C1 segment of cervical spinal cord (tissue), 14 donors: ENCODE results near the gene ANKLE2.
"Not testable (repeated sequence)": the region's sequence is repeated elsewhere in the genome, so short reads cannot be mapped to it uniquely, and the experiment has no call there.

Experiments
- DNase-seq, 14 donors: peaks; one replicate each; lab custom pipeline; 2025; lab: John Stamatoyannopoulos, UW

ANKLE2 gene

DNA sequence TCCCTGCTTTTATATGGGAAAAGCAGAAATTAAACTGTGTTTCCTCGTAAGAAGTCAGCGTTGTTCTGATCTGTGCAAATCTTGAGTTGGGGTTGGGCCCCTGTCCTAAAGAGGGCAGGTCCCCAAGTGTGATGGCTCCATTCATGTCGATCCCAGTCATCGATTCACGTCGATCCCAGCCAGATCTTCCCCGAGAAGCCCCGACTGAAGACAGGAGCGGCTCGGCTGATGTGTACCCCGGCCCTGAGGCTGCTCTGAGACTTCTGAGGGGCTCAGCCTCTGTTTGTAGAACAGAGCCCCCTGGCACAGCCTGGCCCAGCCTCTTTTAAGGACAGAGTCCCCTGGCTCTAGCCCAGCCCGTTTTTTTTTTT is 41.7 kb downstream of the ANKLE2 start:
- no peak for DNase-seq

DNA sequence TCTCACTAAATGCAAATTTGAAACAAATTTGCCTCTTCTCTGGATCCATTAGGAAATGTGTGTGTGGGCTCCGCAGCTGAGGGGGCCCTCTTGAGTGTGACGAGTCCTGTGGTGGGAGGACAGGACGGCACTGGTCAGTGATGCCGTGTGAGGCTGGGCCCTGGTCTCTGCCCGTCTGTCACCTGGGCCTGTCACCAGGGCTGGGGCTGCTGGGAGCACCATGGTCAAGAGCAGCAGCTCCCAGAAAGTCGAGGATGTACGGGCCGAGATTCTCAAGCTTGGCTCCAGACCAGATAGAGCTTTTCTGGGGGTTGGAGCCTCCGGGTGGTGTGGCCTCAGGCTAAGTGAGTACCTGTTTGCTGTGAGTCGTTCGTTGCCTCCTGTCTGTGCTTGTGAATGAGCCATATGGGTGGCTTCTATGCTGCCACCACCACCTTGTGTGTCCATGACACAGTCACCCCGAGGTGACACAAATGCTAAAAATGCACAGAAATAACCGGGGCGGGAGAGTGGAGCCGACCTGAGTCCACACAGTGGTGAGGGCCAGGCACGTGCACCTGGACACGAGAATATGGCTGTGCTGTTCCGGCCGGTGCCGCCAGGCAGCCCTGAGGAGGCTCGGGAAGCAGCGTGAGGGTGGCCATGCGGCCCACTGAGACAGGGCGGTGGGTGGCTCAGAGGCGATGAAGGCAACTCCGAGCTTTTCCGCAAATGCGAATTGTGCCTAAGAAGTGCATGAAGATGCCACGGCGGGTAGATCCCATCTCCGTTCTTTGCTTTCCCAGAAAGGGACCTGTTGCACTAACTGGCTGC is 42.3 kb downstream of the ANKLE2 start:
- no peak for DNase-seq

DNA sequence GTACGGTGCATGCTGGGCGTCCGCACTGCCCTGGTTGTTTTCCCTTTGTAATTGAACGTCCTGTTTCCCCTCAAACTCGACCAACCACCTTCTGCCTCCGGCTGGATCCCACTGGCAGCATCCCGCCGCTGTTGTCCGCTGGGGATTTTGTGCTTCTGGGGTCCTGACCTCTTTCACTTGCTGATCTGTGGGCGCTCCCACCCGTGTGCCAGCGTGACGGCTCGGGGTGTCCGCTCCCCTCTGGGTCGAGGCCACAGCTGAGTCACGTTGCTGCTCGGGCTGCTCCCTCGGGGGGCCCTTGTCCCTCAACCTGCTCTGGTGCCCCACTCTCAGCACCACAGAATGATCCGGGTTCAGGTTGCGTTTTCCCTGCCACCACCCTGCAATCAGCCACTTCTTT is 43.0 kb downstream of the ANKLE2 start:
- no peak for DNase-seq

DNA sequence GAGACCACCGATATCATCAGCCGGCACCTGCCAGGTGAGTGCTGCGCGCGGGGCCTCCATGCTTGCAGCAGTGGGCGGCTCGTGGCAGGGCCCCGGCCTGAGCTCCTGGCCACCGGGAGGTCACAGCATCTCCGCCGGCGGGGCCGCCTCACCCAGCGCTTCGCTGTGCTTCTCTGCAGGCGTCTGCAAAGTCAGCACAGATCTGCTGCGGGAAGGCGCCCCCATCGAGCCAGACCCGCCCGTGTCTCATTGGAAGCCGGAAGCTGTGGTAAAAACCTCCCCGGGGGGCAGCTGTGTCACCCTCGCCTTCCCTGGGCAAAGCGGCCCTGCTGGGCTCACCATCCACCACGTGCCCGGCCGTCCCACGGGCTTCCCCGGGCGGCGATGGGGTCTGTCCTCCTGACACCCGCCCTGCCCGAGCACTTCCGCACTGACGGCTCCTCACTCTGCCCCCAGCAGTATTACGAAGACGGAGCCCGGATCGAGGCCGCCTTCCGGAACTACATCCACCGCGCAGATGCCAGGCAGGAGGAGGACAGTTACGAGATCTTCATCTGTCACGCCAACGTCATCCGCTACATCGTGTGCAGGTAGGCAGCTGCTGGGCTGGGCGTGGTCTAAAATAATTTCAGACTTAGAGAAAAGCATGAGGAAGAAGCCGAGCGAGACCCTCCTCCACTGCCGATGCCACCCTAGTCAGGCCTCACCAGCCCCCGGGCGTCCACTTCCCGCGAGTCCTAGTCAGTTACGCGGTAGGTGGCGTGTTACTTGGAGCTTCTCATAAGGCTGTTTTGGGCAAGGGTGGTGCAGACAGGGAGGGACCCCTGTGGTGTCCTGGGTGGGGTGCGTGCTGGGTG is 43.9 kb downstream of the ANKLE2 start:
- DNase-seq, result no peak

DNA sequence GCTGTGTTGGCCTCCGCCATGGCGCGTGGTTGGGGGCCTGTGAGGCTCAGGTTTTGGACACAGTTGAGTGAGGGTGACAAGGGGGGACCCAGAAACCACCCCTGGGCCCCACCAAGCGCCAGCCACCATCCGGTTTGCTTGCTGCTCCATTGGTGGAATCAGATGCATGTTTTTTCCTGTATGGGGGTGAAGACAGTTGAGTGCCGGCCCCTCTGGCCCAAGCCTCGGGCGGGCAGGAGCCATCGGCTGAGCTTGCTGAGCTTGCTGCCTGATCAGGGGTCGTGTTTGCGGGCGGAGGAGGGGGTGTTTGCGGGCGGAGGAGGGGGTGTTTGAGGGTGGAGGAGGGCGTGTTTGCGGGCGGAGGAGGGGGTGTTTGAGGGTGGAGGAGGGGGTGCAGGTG is 44.6 kb downstream of the ANKLE2 start:
- no peak for DNase-seq

DNA sequence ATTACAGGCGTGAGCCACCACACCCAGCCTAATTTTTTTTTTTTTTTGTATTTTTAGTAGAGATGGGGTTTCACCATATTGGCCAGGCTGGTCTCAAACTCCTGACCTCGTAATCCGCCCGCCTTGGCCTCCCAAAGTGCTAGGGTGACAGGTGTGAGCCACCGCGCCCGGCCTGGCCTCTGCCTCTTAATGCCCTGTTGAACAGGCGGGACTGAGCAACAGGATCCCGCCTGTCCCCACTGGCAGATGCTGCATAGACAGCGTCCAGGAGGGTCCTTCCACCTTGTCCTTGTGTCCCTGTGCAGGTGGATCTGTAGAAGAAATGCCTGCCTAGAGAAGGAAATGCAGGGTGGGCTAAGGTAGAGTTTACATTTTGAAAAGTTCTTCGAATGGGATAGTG is 45.3 kb downstream of the ANKLE2 start:
- DNase-seq, result no peak

DNA sequence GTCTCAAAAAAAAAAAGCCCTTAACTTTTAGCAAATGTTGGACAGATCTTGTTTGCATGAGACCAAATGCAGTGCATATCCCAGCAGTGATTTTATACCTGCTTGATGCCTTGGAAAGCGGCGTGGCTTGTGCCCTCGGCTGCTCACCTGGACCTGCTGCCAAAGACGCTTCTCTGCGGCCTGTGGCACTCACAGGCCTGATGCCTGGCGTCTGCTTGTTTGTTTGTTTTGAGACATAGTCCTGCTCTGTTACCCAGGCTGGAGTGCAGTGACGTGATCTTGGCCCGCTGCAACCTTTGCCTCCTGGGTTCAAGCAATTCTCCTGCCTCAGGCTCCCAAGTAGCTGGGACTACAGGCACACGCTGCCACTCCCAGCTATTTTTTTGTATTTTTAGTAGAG is 45.8 kb downstream of the ANKLE2 start:
- DNase-seq, result no peak

DNA sequence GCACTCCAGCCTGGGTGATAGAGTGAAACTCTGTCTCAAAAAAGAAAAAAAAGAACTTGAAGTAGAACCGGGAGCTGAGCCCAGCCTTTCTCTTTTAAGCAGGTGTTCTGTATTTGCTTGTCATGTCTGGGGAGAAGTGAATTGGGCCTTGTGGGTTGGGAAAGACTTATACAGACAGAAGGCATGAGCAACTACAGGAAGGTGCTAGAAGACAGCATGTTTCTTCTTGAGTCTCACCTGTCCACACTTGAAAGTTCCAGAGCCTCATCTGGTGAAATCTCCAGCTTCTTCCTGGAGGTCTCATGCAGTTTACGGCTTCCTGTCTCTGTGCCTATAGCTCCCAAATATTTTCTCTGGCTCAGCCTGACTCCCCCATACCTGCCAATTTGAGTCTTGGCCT is 48.5 kb downstream of the ANKLE2 start:
- no peak for DNase-seq

DNA sequence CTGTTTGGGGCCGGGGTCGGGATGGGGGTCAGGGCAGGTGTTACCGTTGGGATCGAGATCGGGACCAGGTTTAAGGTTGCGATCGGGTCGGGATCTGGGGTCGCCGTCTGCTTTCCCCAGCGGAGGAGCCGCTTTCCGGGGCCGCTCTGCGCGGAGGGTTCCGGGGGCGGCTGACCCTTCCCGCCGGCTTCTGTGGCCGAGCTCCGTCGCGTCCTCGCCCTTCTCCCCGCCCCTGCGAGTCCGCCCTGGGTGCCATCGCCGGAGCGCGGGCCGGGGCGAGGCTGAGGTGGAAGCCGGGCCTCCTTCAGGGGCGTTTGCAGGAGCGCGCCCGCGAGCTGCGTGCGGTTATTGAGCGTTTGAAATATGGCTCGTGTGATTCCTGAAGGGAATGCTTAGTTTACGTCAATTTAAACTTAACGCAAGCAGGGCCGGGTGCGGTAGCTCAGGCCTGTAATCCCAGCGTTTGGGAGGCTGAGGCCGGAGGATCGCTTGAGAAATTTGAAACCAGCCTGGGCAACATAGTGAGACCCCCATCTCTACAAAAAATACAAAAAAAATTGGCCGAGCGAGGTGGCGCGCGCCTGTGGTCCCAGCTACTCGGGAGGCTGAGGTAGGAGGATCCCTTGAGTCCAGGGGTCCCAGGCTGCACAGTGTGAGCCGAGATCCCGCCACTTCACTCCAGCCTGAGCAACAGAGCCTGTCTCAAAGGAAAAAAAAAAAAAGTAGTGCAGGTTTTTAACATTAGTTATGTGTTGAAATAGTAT is 50.4 kb downstream of the ANKLE2 start:
- DNase-seq, result peak in 1 of 14 donors; percentile 41

DNA sequence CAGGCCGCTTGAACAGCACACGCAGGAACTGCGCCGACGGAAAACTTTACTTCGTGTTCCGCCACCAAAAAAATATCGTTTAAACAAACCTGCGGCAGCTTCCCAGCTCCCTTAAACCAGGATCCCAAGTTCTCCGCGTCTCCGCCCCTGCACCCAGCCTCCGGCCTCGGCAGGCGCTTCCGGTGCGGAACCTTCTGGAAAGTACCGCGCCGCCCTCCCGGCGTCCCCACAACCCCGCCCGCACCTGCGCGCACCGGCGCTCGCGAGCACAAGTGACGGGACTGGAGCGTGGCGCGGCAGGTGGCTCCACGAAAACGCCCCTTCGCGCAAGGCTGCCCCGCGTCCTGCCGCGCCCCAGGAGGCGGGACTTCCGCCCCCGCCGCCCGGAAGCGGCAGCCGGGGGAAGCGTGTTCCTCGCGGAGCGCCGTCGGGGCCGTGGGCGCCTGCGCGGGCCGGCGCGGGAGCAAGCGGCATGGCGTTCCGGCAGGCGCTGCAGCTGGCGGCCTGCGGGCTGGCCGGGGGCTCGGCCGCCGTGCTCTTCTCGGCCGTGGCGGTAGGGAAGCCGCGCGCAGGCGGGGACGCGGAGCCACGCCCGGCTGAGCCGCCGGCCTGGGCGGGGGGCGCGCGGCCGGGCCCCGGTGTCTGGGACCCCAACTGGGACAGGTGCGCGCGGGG is 51.1 kb downstream of the ANKLE2 start, which contains the start of gene PGAM5:
Gene PGAM5, plus strand, starts transcription at position 438 of the 675 bp plus-strand sequence. Its CDS starts 35 bp downstream, at position 473.
- DNase-seq, result peak; percentile 19 to 89 (median 69)

DNA sequence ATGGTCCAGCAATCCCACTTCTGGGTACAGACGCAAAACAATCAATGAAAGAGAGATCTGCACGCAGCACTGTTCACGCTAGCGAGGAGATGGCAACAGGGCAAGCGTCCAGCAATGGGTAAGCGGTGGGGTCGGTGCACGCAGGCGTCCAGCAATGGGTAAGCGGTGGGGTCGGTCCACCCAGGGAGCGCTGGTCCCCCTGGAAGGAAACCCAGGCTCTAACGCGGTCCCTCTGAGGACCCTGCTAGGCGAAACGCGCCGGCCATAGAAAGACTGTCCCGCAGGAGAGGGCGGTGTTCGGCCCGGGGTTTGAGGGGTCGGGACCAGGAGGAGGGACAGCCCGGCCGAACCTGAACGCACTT is 51.6 kb downstream of the ANKLE2 start:
- DNase-seq, result peak in 1 of 14 donors; percentile 44

DNA sequence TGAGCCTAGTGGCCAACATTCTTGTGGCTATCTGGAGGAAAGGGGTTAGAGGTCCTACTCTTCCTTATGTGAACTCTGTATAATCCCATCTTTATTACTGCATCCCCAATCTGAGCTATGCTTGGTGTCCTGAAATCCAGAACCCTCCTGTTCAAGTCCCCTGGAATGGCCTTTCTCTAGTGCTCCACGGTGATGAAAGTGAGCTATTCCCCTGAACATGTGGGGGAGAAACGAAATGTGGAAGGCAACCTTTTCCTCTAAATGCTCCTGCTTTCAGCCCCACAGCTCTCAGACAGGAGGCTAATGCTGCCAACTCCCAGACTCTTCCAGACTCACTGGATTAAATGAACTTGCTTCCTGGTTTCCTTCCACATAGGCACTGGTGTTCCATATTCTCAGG is 53.5 kb downstream of the ANKLE2 start:
- no peak for DNase-seq

DNA sequence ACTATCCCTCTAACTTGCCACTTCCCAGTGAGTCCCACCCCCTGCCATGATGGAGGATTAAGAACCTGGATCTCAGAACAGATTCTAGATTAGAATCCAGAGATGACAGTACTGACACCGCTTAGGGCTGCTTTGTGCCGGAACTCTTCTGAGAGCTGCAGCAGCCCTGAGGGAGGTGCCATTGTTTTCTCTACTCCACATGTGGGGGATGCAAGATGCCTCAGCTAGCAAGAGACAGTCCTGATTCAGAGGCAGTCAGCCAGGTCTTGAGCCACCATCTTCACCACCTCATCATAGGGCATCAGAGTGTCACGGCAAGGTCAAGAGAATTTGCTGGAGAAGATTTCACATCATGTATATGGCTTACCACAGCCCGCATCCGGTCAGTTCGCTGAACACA is 54.4 kb downstream of the ANKLE2 start:
- no peak for DNase-seq

DNA sequence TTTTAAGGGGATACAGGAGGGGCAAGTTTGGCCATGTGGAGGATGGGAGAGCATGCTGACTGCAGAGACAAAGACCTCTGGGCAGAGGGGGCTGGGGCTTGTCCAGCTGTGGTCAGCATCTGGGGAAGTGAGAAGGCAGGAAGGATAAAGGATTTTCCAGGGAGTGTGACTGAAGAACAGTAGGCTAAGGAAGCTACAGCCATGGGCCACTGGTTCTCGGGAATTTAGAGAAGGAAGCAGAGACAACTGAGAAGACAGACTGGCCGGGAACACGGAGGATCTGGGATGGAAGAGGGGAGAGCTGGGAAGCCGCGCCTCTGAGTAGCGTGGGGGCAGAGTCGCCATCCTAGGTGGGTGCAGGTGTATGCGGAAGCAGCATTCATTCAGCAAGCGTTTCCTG is 58.0 kb downstream of the ANKLE2 start:
- DNase-seq, result no peak

DNA sequence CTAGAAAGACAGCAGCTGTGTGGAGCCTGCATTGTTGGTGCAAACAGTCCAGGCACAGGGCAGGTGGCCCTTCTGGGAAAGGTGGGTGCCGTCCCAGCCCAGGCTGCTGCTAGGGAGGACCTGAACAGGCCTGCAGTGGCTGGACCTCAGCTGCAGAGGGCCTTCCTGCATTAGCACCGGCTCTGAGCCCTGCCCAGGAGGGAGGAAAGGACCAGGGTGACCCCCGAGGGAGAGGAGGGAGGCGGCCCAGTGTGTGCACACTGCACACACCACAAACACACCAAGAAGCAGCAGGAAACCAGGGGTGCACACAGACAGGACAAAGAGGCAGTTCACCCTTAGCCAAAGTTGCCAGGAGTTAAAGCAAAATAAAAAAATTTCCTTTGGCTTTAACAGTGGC is 59.0 kb downstream of the ANKLE2 start:
- no peak for DNase-seq

DNA sequence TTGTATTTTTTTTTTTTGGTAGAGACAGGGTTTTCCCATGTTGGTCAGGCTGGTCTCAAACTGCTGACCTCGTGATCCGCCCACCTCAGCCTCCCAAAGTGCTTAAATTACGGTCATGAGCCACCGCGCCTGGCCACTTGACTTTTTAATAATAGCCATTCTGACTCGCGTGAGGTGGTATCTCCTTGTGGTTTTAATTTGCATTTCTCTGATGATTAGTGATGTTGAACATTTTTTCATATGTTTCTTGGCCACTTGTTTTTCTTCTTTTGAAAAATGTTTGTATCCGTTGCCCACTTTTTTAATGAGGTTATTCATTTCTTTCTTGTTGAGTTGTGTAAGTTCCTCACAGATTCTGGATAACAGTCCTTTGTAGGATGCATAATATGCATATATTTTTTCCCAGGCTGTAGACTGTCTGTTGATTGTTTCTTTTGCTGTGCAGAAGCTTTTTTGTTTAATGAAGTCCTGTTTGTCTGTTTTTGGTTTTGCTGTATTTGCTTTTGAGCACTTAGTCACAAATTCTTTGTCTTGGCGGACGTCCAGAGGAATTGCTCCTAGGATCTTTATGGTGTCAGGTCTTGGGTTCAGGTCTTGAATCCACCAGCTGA is 61.3 kb downstream of the ANKLE2 start:
- no peak for DNase-seq

DNA sequence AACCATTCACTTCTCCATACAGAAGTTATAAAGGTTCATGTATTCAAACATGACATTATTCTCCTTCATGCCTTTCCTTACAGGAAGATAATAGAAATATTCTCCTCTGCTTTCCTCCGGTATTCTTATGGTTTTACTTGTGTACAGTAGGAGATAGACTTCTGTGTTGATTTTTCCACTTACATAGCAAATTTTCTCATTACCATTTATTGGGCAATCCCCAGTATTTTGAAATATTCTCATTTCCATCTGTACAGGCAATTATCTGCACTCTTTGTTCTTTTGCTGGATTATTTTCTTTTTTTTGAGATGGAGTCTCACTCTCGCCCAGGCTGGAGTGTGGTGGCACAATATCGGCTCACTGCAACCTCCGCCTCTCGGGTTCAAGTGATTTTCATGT is 63.3 kb downstream of the ANKLE2 start:
- DNase-seq, result no peak

DNA sequence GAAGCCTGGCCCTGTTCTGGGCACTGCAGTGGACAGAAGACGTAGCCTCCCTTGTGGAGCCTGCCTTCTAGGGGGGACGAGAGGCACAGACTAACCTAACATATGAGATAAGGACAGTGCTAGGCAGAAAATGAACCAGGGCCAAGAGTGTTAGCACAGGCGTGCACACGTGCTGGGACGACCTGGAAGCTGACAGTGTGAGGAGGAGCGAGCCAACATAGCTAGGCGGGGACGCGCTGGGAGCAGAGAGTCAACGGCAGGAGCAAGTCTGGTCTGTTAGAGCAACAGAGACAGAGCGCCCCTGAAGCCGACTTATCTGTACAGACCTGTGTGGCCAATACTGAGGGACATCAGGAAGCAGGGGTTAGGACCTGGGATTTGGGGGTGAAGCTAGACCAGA is 66.2 kb downstream of the ANKLE2 start:
- DNase-seq, result no peak

DNA sequence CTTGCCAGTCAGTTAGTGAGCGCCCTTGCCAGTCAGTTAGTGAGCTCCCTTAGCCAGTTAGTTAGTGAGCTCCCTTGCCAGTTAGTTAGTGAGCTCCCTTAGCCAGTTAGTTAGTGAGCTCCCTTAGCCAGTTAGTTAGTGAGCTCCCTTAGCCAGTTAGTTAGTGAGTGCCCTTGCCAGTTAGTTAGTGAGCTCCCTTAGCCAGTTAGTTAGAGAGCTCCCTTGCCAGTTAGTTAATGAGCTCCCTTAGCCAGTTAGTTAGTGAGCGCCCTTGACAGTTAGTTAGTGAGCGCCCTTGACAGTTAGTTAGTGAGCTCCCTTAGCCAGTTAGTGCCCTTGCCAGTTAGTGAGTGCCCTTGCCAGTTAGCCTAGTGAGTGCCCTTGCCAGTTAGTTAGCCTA is 66.7 kb downstream of the ANKLE2 start:
- DNase-seq, result not testable (repeated sequence)

DNA sequence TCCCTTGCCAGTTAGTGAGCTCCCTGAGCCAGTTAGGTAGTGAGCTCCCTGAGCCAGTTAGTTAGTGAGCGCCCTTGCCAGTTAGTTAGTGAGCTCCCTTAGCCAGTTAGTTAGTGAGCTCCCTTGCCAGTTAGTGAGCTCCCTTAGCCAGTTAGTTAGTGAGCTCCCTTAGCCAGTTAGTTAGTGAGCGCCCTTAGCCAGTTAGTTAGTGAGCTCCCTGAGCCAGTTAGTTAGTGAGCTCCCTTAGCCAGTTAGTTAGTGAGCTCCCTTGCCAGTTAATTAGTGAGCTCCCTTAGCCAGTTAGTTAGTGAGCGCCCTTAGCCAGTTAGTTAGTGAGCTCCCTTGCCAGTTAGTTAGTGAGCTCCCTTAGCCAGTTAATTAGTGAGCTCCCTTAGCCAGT is 69.6 kb downstream of the ANKLE2 start:
- not testable (repeated sequence) for DNase-seq

DNA sequence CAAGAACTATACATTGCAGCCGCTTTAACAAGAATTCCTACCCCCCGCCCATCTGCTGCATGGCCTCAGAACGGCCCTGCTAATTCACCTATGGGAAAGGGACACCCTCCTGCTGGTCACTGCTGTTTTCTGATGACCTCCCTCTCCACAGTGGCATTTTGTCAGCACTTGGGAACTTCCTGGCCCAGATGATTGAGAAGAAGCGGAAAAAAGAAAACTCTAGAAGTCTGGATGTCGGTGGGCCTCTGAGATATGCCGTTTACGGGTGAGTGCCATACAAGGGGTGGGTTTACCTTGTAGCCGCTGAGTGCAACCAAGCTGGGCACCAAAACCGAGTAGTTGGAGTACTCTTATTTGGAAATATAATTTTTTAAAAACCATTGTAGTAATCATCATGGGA is 71.5 kb downstream of the ANKLE2 start:
- DNase-seq, result no peak
